Glomerular visceral epithelial cell (primary cell): ENCODE measurements around the gene VPREB1.
"Not testable (repeated sequence)": the region's sequence is repeated elsewhere in the genome, so short reads cannot be mapped to it uniquely, and the experiment has no call there.

Source experiments
- DNase-seq: peaks from one replicate; pipeline ENCODE4 v3.0.0-alpha.2; 2016; ENCODE audit errors: extremely low spot score

Gene VPREB1, protein sequence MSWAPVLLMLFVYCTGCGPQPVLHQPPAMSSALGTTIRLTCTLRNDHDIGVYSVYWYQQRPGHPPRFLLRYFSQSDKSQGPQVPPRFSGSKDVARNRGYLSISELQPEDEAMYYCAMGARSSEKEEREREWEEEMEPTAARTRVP

DNA sequence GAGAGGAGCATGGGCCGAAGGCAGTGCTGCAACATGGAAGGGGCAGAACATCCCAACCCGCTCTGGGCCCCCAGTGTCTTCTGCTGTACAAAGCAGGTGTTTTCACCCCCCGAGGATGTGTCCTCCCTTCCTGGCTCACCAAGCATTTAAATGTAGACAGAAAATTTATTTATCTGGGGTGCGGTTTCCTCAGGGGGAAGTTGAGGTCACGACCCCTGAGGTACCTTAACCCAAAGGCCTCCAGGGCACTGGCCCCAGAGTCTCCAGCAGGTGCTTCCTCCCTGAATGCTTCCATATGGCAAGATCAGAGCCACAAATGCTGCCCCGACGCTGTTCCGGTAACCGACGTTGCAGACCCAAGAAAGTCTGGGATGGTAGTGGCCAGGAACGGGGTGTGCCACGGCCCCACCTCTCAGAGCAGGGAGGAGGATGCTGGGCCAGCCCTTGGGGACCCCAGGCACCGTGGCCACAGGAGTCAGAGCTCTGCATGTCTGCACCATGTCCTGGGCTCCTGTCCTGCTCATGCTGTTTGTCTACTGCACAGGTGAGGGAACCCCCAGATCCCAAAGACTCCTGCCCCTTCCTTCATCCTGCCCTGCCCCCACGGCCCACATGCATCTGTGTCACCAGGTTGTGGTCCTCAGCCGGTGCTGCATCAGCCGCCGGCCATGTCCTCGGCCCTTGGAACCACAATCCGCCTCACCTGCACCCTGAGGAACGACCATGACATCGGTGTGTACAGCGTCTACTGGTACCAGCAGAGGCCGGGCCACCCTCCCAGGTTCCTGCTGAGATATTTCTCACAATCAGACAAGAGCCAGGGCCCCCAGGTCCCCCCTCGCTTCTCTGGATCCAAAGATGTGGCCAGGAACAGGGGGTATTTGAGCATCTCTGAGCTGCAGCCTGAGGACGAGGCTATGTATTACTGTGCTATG is at the start of gene VPREB1:
Gene VPREB1 (plus strand): TSS at position 471 of the 935 bp plus-strand sequence. CDS start 28 bp downstream, at position 499.
- DNase-seq, result no peak

DNA sequence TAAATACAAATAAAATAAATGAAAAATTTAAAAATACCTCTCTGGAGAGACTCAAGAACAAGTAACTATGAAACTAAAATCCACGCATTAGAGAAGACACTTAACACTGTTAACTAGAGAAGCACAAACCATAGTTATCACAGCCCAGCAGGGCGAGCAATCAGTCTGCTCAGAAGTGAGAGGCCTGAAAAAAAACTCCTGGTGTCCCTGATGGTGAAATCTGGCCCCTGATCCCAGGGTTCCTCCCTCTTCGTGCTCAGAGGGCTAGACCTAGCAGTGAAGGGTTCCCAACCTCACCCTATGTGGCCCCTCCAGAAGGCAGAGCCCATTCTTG is 49.7 kb upstream of the VPREB1 start:
- DNase-seq, result no peak

DNA sequence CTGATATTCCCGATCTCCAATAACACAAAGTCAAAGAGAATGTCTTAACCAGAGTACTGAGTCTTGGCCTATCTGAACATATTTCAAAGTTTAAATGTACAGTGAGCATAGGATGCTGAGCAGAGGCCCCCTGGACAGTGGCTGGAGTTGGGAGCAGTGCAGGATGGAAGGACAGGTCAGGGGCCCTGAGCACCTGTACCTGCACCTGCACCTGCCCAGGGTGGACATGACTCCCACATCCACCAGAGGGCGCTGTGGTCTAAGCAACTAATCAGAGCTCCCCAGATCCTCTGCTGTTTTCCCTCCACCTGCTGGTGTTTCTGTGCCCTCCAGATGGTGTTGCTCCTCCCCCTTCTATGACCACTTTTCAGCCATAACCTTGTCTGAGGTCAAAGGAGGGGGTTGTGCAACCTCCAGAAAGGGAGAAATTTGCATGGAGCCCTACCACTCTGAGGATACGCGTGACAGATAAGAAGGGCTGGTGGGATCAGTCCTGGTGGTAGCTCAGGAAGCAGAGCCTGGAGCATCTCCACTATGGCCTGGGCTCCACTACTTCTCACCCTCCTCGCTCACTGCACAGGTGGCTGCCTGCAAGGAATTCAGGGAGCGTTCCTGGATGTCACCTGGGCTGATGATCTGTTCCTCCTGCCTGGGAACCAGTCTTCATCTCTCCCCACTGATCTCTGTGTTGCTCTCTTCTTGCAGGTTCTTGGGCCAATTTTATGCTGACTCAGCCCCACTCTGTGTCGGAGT is 49.1 kb upstream of the VPREB1 start:
- peak; percentile 71 for DNase-seq

DNA sequence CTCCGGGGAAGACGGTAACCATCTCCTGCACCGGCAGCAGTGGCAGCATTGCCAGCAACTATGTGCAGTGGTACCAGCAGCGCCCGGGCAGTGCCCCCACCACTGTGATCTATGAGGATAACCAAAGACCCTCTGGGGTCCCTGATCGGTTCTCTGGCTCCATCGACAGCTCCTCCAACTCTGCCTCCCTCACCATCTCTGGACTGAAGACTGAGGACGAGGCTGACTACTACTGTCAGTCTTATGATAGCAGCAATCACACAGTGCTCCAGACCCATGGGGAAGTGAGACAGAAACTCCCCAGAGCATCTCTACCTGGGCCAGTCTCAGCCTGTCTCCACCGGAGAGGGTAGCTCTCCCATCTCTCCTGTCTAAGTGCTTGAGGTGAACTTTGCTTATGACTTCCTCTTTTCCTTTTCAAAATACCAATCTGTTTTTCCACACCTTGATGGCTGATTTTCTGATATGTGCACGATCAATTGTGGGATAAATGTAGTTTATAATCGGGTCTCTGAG is 48.5 kb upstream of the VPREB1 start:
- DNase-seq, result no peak

DNA sequence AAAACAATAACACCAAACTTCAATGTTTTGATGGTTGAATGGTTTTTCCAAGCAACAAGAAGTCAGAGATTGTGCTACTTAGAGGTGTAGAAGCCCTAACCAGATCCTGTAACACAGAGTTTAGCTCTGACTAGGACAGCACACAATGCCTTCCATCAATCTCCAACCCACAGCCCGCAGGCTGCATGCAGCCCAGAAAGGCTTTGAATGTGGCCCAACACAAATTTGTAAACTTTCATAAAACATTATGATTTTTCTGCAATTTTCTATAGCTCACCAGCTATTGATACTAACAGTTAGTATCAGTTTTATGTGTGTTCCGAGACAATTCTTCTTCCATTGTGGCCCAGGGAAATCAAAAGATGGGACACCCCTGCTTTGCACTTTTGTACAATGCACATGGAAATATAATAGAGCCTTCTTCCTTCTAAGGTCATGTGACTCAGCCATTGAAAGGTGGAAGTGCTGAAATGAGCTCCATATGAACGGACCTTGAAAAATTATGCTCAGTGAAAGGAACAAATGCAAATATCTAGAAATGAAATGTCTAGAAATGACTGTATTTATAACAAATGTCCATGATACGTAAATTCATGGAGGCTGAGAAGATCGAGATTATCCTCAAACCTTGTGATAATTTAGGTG is 47.6 kb upstream of the VPREB1 start:
- DNase-seq, result no peak

DNA sequence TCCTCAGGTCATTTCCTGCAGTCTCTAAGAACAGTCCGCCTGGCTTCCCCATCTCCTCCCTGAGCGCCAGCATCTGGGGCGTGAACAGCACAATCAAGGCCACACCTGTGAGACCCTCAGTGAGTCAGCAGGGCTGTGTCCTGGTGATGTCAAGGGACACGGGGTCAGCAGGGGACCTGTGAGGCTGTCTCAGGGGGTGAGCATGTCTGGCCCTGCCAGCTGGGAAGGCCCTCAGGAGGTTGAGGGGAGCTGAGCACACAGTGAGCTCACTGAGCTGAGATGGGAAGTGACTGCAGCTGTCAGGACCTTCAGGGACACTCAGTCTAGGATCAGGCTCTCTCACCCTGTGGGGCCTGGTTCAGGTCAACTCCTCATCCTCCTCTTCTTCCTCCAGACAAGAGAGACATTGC is 46.6 kb upstream of the VPREB1 start:
- no peak for DNase-seq

DNA sequence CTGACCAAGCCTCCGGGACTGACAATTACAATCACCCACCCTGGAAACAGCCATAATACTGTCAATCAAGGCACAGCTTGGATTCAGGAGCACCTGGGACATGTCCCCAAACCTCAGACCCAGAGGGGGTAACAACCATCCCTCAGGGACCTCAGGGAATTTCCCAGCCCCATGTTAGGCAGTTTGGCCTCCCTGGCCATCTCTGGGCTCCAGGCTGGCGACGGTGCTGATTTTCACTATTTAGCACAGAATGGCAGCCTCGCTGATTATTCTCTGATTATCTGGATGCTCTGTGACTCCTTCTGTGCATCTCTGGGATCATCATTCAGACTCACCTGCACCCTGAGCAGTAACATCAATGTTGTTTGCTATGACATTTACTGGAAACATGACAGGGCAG is 45.8 kb upstream of the VPREB1 start:
- no peak for DNase-seq

DNA sequence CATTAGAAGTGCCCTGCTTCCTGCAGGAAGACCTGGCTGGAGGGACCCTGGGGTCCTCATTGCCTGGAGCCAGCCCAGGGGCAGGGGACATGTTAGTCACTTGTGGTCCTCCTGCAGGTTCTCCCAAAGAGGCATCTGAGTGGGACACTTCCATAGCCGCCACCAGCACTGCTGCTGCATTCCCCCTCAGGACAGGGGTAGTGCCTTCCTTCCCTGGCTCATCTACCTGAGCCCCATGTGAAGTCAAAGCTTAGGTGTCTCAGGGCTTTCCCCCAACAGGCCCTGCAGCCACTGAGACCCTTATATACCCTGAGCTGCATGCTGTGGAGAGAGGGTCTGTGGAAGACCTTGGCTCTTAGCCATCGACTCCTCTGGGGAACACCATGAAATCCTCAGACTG is 45.0 kb upstream of the VPREB1 start:
- DNase-seq, result no peak

DNA sequence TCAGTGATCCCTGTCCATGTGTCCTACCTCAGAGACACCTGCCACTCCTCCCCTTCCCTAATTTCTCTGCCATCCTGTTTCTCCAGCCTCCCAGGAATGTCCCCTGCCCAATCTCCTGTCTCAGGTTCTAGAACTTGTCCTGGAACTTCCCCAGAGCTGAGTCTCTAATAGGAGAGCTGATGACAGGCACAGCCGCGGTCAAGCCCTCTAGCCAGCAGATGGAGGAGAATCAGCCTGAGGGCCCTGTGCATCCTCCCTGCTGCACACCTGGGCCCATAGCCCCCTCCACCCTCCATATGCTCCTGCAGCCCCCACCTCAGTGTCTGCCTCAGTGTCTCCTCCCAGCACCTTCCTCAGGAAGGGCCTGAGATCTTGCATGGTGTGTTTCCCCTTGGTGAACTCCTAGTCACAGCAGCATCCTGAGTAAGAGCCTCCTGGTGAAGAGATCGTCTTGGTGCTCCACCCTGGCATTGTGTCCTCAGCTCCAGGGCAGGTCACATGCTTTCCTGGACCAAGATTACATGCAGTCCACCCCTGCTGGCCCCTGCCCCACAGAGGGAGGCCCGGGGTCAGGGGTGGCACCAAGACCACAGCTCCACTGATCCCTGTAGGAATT is 43.9 kb upstream of the VPREB1 start:
- DNase-seq, result no peak

DNA sequence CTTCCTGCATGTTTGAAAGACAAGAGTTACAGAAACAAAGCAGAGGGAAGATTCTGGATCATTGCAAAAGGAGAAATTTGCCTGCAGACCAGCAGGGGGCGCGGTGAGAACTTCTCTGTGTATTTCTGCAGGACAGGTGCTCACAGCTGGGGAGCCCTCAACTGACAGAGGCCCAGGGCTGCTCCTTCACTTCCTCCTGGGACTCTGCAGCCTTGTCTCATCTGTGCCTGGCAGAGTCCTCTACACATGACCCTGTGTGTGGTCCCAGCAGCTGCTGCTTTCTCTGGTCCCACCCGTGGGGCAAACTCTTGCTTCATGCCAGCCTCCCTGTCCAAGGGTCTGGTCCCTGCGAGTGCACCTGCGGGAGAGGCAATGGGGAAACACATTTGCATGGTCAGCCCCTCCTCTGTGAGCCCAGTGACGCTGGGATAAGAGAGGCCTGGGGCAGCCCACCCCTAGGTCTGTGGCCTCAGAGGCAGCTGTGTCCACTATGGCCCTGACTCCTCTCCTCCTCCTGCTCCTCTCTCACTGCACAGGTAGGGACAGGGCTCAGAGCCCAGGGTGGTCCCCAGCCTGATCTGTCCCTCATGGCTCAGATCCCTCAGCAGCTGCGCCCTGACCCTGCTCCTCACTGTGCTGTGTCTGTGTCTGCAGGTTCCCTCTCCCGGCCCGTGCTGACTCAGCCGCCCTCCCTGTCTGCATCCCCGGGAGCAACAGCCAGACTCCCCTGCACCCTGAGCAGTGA is 43.2 kb upstream of the VPREB1 start:
- DNase-seq, result no peak

DNA sequence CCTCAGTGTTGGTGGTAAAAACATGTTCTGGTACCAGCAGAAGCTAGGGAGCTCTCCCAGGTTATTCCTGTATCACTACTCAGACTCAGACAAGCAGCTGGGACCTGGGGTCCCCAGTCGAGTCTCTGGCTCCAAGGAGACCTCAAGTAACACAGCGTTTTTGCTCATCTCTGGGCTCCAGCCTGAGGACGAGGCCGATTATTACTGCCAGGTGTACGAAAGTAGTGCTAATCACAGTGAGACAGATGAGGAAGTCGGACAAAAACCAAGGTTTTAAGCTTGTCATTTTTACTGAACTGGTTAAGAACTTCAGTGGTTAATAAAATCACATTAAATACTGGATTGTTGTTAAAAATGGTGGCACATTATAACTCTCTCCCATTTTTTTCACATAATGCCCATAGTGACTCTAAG is 42.6 kb upstream of the VPREB1 start:
- DNase-seq, result no peak

DNA sequence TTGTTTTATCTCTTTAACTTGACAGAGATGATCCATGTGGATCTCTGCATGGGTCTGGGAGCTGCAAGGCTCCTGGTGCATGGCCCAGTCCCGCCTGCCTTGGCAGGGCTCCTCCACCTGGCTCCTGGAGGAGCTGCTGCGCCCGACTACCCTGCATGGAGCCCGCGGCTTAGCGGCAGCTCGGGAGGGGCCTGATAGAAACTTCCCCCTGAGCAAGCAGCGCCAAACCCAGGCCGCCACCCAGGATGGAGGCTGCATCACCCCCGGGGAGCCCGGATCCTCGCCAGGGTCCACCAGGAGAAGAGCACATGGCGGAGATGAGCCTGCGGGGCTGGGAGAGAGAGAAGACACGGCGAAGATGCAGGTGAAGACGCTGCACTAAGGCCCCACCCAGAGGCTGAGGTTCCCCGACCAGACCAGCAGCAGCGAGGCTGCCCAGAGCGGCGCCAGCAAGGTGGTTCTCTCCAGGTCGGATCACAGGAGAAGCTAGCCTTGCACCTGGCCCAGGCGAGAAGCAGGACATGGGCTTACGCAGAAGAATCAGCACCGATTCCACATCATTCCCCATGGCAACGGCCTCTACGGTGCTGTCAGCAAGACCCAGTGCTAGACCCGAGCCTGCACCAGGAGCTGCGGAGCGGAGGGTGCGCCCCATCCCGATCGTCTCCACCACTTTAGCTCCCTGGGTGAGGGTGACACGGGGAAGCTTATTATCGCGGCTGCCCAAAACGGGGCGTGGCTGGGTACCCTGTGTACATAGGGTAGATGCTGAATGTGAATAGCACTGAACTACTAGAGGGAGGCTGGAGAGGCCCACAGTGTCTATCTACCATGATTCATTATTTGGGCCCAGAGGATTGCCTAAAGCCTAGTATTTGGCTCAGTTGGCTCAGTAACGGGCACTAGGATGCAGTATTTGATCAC is 41.3 kb upstream of the VPREB1 start:
- DNase-seq, result no peak

DNA sequence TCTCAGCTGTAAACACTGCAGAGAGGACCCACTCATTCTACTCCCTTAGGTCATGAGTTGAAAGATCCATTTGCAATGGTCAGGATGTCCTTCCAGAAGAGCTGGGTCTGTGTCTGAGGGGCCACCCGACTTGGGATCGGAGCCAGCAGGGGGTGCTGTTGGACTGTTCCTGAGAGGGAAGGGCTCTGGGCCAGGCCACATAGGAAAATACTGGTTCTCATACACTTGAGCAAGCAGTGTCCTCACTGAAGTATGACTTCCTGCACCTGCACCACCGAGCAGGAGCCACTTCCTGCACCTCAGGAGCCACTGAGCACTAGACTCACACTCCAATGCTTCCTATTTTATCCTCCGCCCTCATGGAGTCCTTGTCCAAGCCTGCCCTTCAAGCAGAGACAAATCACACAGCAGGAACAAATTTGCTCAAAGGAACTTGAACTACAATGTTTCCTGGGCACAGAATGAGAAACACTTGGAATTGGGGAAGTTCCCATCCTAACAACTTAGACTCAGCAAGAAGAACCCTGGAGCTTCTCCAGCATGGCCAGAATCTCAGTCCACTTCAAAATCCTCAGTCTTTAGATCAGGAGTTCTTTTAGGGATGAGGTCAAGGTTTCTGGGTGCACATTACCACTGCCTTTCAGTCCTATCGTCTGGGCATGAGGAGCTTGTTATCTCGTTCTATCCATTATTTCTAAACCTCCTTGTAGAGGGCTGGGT is 36.6 kb upstream of the VPREB1 start:
- peak; percentile 75 for DNase-seq

DNA sequence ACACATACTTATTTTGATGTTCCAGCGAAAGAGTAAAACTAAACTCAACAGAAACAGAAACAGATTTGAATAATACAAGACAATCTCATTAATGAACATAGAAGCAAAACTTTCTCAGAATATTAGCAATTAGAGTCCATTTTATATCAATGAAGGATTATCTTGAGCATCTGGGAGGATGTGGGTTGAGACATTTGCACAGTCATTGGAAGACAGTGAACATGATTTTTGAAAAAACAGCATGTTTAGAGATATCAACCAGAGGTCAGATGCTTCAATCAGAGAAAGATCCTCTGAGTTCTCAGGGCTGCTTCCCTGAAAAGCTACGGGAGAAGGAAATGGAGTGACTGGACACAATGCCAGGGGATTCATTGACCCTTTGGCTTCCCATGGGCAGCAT is 35.9 kb upstream of the VPREB1 start:
- DNase-seq, result no peak

DNA sequence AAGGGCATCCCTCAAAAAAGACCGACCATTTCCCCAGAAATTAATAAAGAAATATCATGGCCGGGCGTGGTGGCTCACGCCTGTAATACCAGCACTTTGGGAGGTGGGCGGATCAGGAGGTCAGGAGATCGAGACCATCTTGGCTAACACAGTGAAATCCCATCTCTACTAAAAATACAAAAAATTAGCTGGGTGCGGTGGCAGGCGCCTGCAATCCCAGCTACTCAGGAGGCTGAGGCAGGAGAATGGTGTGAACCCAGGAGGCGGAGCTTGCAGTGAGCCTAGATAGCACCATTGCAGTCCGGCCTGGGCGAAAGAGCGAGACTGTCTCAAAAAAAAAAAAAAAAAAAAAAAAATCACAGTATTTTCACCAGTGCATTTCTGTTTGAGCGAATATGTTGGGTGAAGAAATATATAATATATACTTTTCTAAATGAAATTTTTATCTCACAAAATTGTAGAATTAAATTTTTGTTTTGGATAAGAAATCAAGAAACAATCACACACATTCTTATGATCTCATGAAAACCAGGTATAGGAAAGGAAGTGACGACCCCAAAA is 35.4 kb upstream of the VPREB1 start:
- not testable (repeated sequence) for DNase-seq

DNA sequence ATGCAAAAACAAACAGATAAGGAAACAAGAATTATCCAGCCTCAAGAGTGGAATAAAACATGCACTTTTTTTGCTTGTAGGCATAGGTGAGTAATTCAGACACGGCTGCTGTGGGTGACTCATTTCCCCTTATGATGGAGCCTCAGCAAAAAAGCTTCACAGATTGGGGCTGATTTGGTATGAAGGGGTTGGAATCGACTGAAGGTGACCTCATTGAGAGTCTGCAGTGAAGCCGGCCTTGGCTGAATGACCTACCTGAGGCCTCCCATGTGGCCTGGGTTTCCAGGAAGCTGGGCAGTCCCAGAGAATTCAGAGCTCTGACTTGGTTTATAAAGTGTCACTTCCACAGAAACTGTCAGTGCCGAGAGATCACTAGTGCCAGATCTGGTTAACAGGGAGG is 34.2 kb upstream of the VPREB1 start:
- peak; percentile 61 for DNase-seq

DNA sequence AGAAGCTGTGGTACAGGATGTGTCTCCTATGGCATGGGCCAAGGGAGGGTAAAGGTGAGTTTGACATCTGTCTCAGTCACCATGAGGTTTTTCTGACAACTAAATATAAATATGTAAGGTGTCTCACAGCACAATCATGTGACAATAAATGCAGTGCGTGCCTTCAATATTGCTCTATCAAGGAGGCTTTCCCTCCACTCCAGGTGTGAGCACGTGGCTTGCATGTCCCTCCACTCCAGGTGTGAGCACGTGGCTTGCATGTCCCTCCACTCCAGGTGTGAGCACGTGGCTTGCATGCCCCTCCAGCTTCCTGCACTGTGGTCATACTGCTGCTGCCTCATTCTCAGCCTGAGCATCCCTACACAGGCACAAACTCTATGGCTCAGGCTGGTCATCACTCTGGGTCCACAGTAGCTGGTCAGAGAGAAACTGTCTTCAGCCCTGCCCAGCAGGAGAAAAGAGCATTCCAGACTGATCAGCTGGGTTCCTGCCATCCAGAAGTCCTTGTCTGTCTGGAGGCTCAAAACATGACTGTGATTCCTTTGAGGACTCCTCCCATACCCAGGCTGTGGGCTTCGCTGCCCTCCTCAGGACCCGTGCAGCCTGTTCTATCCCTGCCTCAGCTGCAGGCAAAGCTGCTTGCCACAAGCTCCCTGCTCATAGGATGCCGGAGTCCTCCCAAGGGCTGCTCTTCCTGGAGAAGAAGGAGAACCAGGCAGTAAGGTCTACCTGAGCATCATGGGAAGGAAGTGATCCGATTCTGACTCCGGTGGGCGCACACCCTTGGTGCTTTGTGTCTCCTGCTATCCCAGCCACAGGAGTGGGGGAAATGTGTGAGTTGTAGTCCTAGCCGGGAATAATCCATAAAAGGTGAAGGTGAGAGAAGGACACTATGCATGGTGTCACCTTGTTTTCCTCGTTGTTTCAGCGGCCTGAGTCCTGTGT is 33.4 kb upstream of the VPREB1 start:
- DNase-seq, result no peak

DNA sequence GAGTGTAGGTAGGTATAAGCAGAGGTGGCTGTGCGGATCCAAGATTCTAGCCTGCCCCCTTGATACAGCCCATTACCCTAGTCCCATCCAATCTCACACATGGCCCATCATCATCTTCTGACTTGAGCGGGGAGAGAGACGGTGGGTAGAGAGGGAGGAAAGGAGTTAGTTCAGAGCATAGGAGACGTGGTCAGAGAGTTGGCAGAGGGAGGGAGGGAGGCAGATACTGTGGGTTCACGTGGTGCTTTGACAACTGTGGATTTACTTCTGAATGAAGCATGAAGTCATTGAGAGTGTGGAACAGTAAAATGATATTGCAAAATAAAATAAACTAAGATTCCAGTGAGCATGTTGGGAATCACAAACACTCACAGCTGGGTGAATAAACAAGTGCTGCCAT is 31.4 kb upstream of the VPREB1 start:
- DNase-seq, result no peak
